Heart left ventricle (tissue), 13 donors: ENCODE results near the gene CNKSR3.

Experiments
- CTCF ChIP-seq, 12 donors: fragments of 200-600 bp; sonication (generic) in 4 of 12; IDR thresholded peaks; one replicate each; pipeline versions ENCODE4 v1.5.0 to v1.8.0; 2018 to 2022; ENCODE audit warnings: antibody characterized with exemption in 12 of 12, mild to moderate bottlenecking in 5 of 12
- POLR2A ChIP-seq, 2 donors: fragments of 450-650 bp; IDR thresholded peaks; one replicate each; pipeline ENCODE4 v1.6.1; 2017; ENCODE audit warnings: antibody characterized with exemption in 2 of 2, mild to moderate bottlenecking in 2 of 2, moderate library complexity in 2 of 2
- donor health status: ischemic (EF 13 %, LVEDD 7.1; RV severe dilation, severe dysfunction).
- donor health status: DM: no; HTN: yes; CAD: no.
- donor health status: DM: no; HTN: no; CAD: no.
- donor health status: ischemic (EF 25% LVEDD 6.9; RV normal size, moderate dysfunction).
- donor health status: ischemic (EF 25% LVEDD 5.7; RV mildly dilated, moderate dysfunction).
- donor health status: ischemic (EF 35%, LVEDD 5.7; RV mildly dilated, moderate dysfunction).
- donor health status: nonischemic (EF 11% LVEDD 7.7; RV severe dilation, severe dysfunction).
- donor health status: DM: yes; HTN: yes; CAD: no.
- donor health status: PGD.
- donor health status: ischemic (EF 29% LVEDD 5.4; RV normal size, mild dysfunction).
- donor health status: nonischemic (EF 23%, LVEDD 6.1; RV moderate dilation, normal function).

DNA sequence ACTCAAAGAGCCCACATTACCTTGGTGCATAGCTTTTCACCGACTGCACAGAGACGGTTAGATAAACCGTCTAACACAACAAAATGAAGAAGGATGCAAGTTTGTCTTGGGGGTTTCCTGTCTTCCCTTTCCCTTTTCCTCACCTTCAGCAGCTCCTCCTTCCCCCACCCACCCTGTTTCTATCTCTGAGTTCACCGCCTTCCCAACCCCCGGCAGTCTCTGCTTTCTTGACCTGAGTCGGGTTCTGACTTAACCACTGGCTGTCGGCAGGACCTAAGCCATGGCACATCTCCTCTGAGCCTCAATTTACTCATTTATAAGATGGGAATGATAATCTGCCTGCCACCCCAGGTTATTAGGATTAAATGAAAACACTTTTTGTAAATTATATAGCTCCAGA lies 25.8 kb upstream of the CNKSR3 start:
- TF ChIP-seq CTCF (IDR thresholded peaks at IDR 0.05) (no peak), POLR2A (IDR thresholded peaks at IDR 0.05) (no peak)
